ENCODE results near the gene TULP4. TPM values are rescaled to one million over a fixed set of nuclear protein-coding genes. Genes with fewer than 3 reads are reported as not detected.

The TULP4 gene
- total and polyA plus RNA-seq, 7 donors: 2.4 to 142 (median 98.7) TPM

DNA sequence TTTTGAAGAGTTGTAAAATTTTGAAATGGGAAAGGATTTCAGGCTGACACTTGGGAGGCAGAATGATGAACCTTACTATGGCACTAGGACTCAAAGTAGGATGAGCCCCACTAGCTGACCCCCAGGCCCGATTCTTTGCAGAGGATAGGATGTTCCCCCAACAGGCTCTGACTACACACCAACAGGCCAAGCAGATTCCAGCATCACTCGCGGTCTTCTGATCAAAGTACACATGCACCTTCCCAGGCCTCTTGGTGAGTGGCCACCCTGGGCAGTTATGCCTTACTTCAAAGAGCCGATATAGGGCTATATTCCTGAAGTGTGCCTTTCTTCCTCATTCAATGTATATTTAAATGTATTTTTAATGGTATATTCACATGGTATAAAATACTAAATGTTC, 130.0 kb downstream of the TULP4 start:
- Histone ChIP-seq H3K36me3 (no peaks in the 10 kb centered on the region), H3K27ac (peak overlapping the region in 1 of 4 donors; percentile 50), H3K9me3 (no peaks in the 10 kb centered on the region), H3K4me1 (peaks cover 0 to 13% (median 10%) of the 10 kb centered on the region in 4 donors), H3K27me3 (no peaks in the 10 kb centered on the region), H3K4me3 (no peak overlapping the region)
- WGBS, 2 donors: 95 to 96% methylated on average over 4 of the region's 4 CpGs
- TF ChIP-seq CTCF (IDR thresholded peaks at IDR 0.05) (no peak), POLR2AphosphoS5 (IDR thresholded peaks at IDR 0.05) (no peak), EP300 (IDR thresholded peaks at IDR 0.05) (no peak), POLR2A (IDR thresholded peaks at IDR 0.05) (no peak)
- no peak for DNase-seq
- intact Hi-C loops (cut with DNase I): no loop called here

DNA sequence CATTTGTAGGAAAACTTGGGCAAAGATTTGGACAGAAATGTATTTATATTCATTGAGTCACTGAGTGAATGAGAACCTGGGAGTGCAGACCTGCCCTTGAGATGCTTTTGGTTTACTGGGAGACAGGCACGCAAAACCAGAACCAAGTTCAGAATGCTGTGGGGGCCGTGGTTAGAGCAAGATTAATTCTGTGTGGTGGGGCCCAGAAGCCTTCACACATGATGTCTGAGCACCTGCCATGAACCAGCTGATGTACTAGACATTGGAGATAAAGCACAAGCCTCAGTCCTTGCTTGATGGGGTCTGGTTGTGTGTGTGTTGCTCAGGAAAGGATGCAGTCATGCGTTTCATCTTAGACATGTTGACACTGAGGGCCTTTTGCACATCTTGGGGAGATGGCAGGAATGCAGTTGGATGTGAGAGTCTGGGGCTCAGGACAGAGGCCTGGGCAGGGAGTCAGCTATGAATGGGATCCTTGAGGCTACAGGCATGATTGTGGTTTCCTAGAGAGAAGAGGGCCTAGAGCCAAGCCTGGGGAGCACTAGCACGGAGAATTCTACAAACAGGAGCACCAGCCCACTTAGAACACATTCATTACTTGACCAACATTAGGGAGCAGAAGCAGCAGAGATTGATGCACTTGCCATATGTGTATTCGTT, 133.3 kb downstream of the TULP4 start:
- intact Hi-C loops (cut with DNase I): no loop called here
- Histone ChIP-seq H3K4me3 (no peak overlapping the region), H3K9me3 (no peaks in the 10 kb centered on the region), H3K36me3 (peaks cover 0 to 10% (median 0%) of the 10 kb centered on the region in 4 donors), H3K27me3 (no peaks in the 10 kb centered on the region), H3K27ac (no peak overlapping the region), H3K4me1 (peaks cover 0 to 13% (median 10%) of the 10 kb centered on the region in 4 donors)
- DNase-seq: no peak
- 92 to 94% methylated on average over 5 of the region's 5 CpGs for WGBS, 2 donors
- TF ChIP-seq EP300 (IDR thresholded peaks at IDR 0.05): no peak
- TF ChIP-seq CTCF (IDR thresholded peaks at IDR 0.05): no peak
- TF ChIP-seq POLR2AphosphoS5 (IDR thresholded peaks at IDR 0.05): no peak
- TF ChIP-seq POLR2A (IDR thresholded peaks at IDR 0.05): no peak

DNA sequence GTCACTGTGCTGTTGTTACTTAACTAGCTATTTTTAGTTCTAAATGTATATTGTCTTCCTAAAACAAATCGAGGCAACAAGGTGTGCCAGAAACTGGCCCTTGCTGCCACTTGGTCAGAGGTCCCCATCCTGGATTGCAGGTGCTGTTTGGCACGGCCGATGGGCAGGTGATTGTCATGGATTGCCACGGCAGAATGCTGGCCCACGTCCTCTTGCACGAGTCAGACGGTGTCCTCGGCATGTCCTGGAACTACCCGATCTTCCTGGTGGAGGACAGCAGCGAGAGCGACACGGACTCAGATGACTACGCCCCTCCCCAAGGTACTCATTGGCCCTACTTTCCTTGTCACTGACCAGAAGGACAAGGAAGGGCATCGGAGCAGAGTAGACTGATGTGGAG, 136.6 kb downstream of the TULP4 start:
- Histone ChIP-seq H3K27ac (no peak overlapping the region), H3K27me3 (no peaks in the 10 kb centered on the region), H3K4me1 (no peaks in the 10 kb centered on the region), H3K4me3 (no peak overlapping the region), H3K9me3 (no peaks in the 10 kb centered on the region), H3K36me3 (peaks cover 0 to 27% (median 2%) of the 10 kb centered on the region in 4 donors)
- TF ChIP-seq POLR2A (IDR thresholded peaks at IDR 0.05) (no peak), EP300 (IDR thresholded peaks at IDR 0.05) (no peak), CTCF (IDR thresholded peaks at IDR 0.05) (no peak), POLR2AphosphoS5 (IDR thresholded peaks at IDR 0.05) (no peak)
- intact Hi-C loops (cut with DNase I): no loop called here
- WGBS, 2 donors: 94 to 96% methylated on average over 14 of the region's 14 CpGs
- DNase-seq: no peak

DNA sequence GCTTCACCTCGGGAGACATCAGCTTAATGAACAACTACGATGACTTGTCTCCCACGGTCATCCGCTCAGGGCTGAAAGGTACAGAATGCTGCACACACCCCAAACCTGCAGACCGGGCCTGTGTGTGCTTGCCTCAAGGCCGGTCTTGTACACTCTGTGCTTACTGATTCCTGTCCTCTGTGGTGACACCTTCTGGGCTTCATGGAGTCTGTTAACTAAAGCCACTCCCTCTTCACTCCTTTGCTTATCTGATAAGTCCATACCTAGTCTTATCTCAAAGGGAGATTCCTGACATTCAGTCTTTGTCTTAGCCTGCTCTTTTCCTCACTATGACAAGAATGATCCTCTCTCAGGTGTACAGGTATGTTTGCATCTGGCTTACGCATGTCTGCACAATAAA, 139.9 kb downstream of the TULP4 start:
- Histone ChIP-seq H3K36me3 (peaks cover 0 to 27% (median 2%) of the 10 kb centered on the region in 4 donors), H3K27me3 (no peaks in the 10 kb centered on the region), H3K4me3 (no peak overlapping the region), H3K9me3 (no peaks in the 10 kb centered on the region), H3K4me1 (no peaks in the 10 kb centered on the region), H3K27ac (no peak overlapping the region)
- TF ChIP-seq CTCF (IDR thresholded peaks at IDR 0.05) (no peak), POLR2AphosphoS5 (IDR thresholded peaks at IDR 0.05) (no peak), POLR2A (IDR thresholded peaks at IDR 0.05) (no peak), EP300 (IDR thresholded peaks at IDR 0.05) (no peak)
- intact Hi-C loops (cut with DNase I): no loop called here
- WGBS, 2 donors: 31 to 78% methylated on average over 7 of the region's 7 CpGs
- no peak for DNase-seq

DNA sequence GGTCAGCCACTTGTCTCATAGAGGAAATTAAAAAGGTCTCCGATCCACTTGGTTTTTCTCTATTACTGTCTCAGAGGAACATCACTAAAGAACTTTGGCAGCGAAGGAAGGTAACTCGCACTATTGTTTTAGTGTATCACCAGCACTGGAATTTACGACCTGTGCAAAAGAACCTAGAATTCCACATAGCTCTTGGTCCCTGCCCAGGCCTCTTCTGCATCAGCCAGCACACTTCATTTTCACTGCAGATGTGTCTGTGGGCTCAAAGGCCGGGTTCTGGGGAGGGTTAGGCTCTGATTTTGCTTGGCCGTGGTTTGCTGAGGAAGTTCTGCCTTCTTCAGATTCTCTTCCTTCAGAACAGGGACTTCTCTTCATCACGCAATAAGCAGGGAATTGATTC, 144.9 kb downstream of the TULP4 start:
- H3K27me3 ChIP-seq: no peaks in the 10 kb centered on the region
- DNase-seq: no peak
- H3K9me3 ChIP-seq: no peaks in the 10 kb centered on the region
- TF ChIP-seq EP300 (IDR thresholded peaks at IDR 0.05): no peak
- no peak for TF ChIP-seq CTCF (IDR thresholded peaks at IDR 0.05)
- TF ChIP-seq POLR2AphosphoS5 (IDR thresholded peaks at IDR 0.05): no peak
- TF ChIP-seq POLR2A (IDR thresholded peaks at IDR 0.05): no peak
- peaks cover 0 to 19% (median 2%) of the 10 kb centered on the region in 4 donors for H3K36me3 ChIP-seq
- H3K27ac ChIP-seq: no peak overlapping the region
- H3K4me3 ChIP-seq: no peak overlapping the region
- 84 to 94% methylated on average over 7 of the region's 7 CpGs for WGBS, 2 donors
- H3K4me1 ChIP-seq: no peaks in the 10 kb centered on the region
- intact Hi-C loops (cut with DNase I): no loop called here

Data from sigmoid colon (tissue), 7 donors.